ENCODE measurements around the gene LTBP4.
"Not testable (repeated sequence)": the region's sequence is repeated elsewhere in the genome, so short reads cannot be mapped to it uniquely, and the experiment has no call there.

The LTBP4 gene

GRCh38 chr19:40642051-40642706 is 41.0 kb downstream of the LTBP4 start:
- Histone ChIP-seq H3K36me3 (ENCODE audit: insufficient read depth, low read length) (no peaks in the 10 kb centered on the region), H3K9ac (ENCODE audit: low read depth, low read length) (no peak overlapping the region), H3K4me3 (ENCODE audit: low read depth in 1 of 2, low read length in 2 of 2) (no peak overlapping the region), H2AFZ (ENCODE audit: low read depth, low read length) (no peak overlapping the region), H3K4me1 (ENCODE audit: insufficient read depth, low read length) (no peaks in the 10 kb centered on the region), H3K9me3 (ENCODE audit: insufficient read depth, low read length, severe bottlenecking) (no peaks in the 10 kb centered on the region), H3K27ac (ENCODE audit: low read length) (no peak overlapping the region), H3K27me3 (ENCODE audit: insufficient read depth, low read length, poor library complexity) (no peaks in the 10 kb centered on the region), H4K20me1 (ENCODE audit: insufficient read depth, low read length) (no peaks in the 10 kb centered on the region), H3K79me2 (ENCODE audit: insufficient read depth, low read length) (no peaks in the 10 kb centered on the region), H3K4me2 (ENCODE audit: insufficient read depth, low read length) (no peak overlapping the region)
- TF ChIP-seq EZH2 (IDR thresholded peaks at IDR 0.05; ENCODE audit: borderline replicate concordance, low read depth, low read length, severe bottlenecking) (no peak), CTCF (IDR thresholded peaks at IDR 0.05; ENCODE audit: borderline replicate concordance, extremely low read depth, low read length, poor library complexity, severe bottlenecking) (no peak)
- DNase-seq (no peak), ATAC-seq (ENCODE audit: insufficient read depth, low read depth) (no peak)

- no peaks in the 10 kb centered on the region for H4K20me1 ChIP-seq (ENCODE audit: insufficient read depth, low read length)
- no peak for DNase-seq
- ATAC-seq (ENCODE audit: insufficient read depth, low read depth), result no peak
- TF ChIP-seq EZH2 (IDR thresholded peaks at IDR 0.05; ENCODE audit: borderline replicate concordance, low read depth, low read length, severe bottlenecking) (no peak), CTCF (IDR thresholded peaks at IDR 0.05; ENCODE audit: borderline replicate concordance, extremely low read depth, low read length, poor library complexity, severe bottlenecking) (no peak)
- H3K4me3 ChIP-seq (ENCODE audit: low read depth in 1 of 2, low read length in 2 of 2), result no peak overlapping the region
- H3K9me3 ChIP-seq (ENCODE audit: insufficient read depth, low read length, severe bottlenecking), result no peaks in the 10 kb centered on the region
- H3K4me2 ChIP-seq (ENCODE audit: insufficient read depth, low read length), result no peak overlapping the region
- no peaks in the 10 kb centered on the region for H3K4me1 ChIP-seq (ENCODE audit: insufficient read depth, low read length)
- H3K27ac ChIP-seq (ENCODE audit: low read length), result no peak overlapping the region
- H2AFZ ChIP-seq (ENCODE audit: low read depth, low read length), result no peak overlapping the region
- H3K79me2 ChIP-seq (ENCODE audit: insufficient read depth, low read length), result no peaks in the 10 kb centered on the region
- H3K36me3 ChIP-seq (ENCODE audit: insufficient read depth, low read length), result no peaks in the 10 kb centered on the region
- H3K9ac ChIP-seq (ENCODE audit: low read depth, low read length), result no peak overlapping the region
- no peaks in the 10 kb centered on the region for H3K27me3 ChIP-seq (ENCODE audit: insufficient read depth, low read length, poor library complexity)
Measured at GRCh38 chr19:40642757-40643305, 41.7 kb downstream of the LTBP4 start.

- Histone ChIP-seq H3K79me2 (ENCODE audit: insufficient read depth, low read length) (no peaks in the 10 kb centered on the region), H3K4me2 (ENCODE audit: insufficient read depth, low read length) (no peak overlapping the region), H3K4me1 (ENCODE audit: insufficient read depth, low read length) (no peaks in the 10 kb centered on the region), H3K27me3 (ENCODE audit: insufficient read depth, low read length, poor library complexity) (no peaks in the 10 kb centered on the region), H3K36me3 (ENCODE audit: insufficient read depth, low read length) (no peaks in the 10 kb centered on the region), H3K9me3 (ENCODE audit: insufficient read depth, low read length, severe bottlenecking) (no peaks in the 10 kb centered on the region), H3K9ac (ENCODE audit: low read depth, low read length) (no peak overlapping the region), H2AFZ (ENCODE audit: low read depth, low read length) (no peak overlapping the region), H3K4me3 (ENCODE audit: low read depth in 1 of 2, low read length in 2 of 2) (no peak overlapping the region), H4K20me1 (ENCODE audit: insufficient read depth, low read length) (no peaks in the 10 kb centered on the region), H3K27ac (ENCODE audit: low read length) (no peak overlapping the region)
- DNase-seq (no peak), ATAC-seq (ENCODE audit: insufficient read depth, low read depth) (no peak)
- TF ChIP-seq EZH2 (IDR thresholded peaks at IDR 0.05; ENCODE audit: borderline replicate concordance, low read depth, low read length, severe bottlenecking) (no peak), CTCF (IDR thresholded peaks at IDR 0.05; ENCODE audit: borderline replicate concordance, extremely low read depth, low read length, poor library complexity, severe bottlenecking) (no peak)
Measured at GRCh38 chr19:40646743-40647254, 45.6 kb downstream of the LTBP4 start.

- not testable (repeated sequence) for H3K79me2 ChIP-seq (ENCODE audit: insufficient read depth, low read length); H3K4me1 ChIP-seq (ENCODE audit: insufficient read depth, low read length); H3K4me2 ChIP-seq (ENCODE audit: insufficient read depth, low read length); H4K20me1 ChIP-seq (ENCODE audit: insufficient read depth, low read length); DNase-seq; H3K9me3 ChIP-seq (ENCODE audit: insufficient read depth, low read length, severe bottlenecking); H3K27me3 ChIP-seq (ENCODE audit: insufficient read depth, low read length, poor library complexity); H3K27ac ChIP-seq (ENCODE audit: low read length); H3K36me3 ChIP-seq (ENCODE audit: insufficient read depth, low read length); H2AFZ ChIP-seq (ENCODE audit: low read depth, low read length); ATAC-seq (ENCODE audit: insufficient read depth, low read depth); H3K9ac ChIP-seq (ENCODE audit: low read depth, low read length); H3K4me3 ChIP-seq (ENCODE audit: low read depth in 1 of 2, low read length in 2 of 2)
Measured at GRCh38 chr19:40649903-40650675, 48.9 kb downstream of the LTBP4 start.
